NCI-H2196 (cell line): Measurements from ENCODE around the gene MPP7.

ENCODE experiments used
- DNase-seq: peaks from one replicate; lab custom pipeline; 2025; ENCODE audit not compliant: unreplicated experiment; lab: John Stamatoyannopoulos, UW

The MPP7 gene

GRCh38 chr10:28307267-28307666 lies 4.4 kb upstream of the MPP7 start:
- no peak for DNase-seq

- no peak for DNase-seq
Observed at GRCh38 chr10:28305553-28305952, 2.7 kb upstream of the MPP7 start.

- DNase-seq, result no peak
Observed at GRCh38 chr10:28304032-28304571, 1.2 kb upstream of the MPP7 start.

GRCh38 chr10:28302012-28302637 lies 739 bp downstream of the MPP7 start:
- DNase-seq, result no peak

GRCh38 chr10:28300027-28300426 lies 2.8 kb downstream of the MPP7 start:
- DNase-seq, result no peak

GRCh38 chr10:28298951-28299350 lies 3.9 kb downstream of the MPP7 start:
- DNase-seq, result no peak

GRCh38 chr10:28296023-28296422 lies 6.8 kb downstream of the MPP7 start:
- DNase-seq, result no peak

- DNase-seq, result no peak
Observed at GRCh38 chr10:28295336-28295735, 7.5 kb downstream of the MPP7 start.

- DNase-seq, result no peak
Observed at GRCh38 chr10:28294809-28295208, 8.1 kb downstream of the MPP7 start.

GRCh38 chr10:28294169-28294532 lies 8.7 kb downstream of the MPP7 start:
- DNase-seq, result no peak

GRCh38 chr10:28293236-28294168 lies 9.4 kb downstream of the MPP7 start:
- no peak for DNase-seq

- no peak for DNase-seq
Observed at GRCh38 chr10:28291881-28292297, 11.0 kb downstream of the MPP7 start.

- no peak for DNase-seq
Observed at GRCh38 chr10:28285816-28286215, 17.0 kb downstream of the MPP7 start.

GRCh38 chr10:28284126-28284525 lies 18.7 kb downstream of the MPP7 start:
- no peak for DNase-seq

GRCh38 chr10:28283251-28283650 lies 19.6 kb downstream of the MPP7 start:
- no peak for DNase-seq

GRCh38 chr10:28282336-28282735 lies 20.5 kb downstream of the MPP7 start:
- no peak for DNase-seq

- no peak for DNase-seq
Observed at GRCh38 chr10:28281726-28282315, 21.0 kb downstream of the MPP7 start.

- DNase-seq, result no peak
Observed at GRCh38 chr10:28280652-28281051, 22.2 kb downstream of the MPP7 start.

- DNase-seq, result no peak
Observed at GRCh38 chr10:28279878-28280277, 23.0 kb downstream of the MPP7 start.

GRCh38 chr10:28278842-28279241 lies 24.0 kb downstream of the MPP7 start:
- no peak for DNase-seq

- no peak for DNase-seq
Observed at GRCh38 chr10:28276384-28276783, 26.5 kb downstream of the MPP7 start.

GRCh38 chr10:28274475-28274874 lies 28.4 kb downstream of the MPP7 start:
- no peak for DNase-seq
